Skeletal muscle satellite cell (primary cell): ENCODE data around the gene ABCC12.
"Not testable (repeated sequence)": the region's sequence is repeated elsewhere in the genome, so short reads cannot be mapped to it uniquely, and the experiment has no call there.

Experiments
- H3K27me3 ChIP-seq: 2 replicates; pipeline ENCODE4 v1.7.0; 2013; ENCODE audit warnings: low read length; ENCODE audit not compliant: control insufficient read depth, insufficient read depth
- H3K36me3 ChIP-seq: 2 replicates; pipeline ENCODE4 v1.7.0; 2013; ENCODE audit warnings: mild to moderate bottlenecking, control low read depth, low read length; ENCODE audit not compliant: insufficient read depth
- H3K4me1 ChIP-seq: 2 replicates; pipeline ENCODE4 v1.7.0; 2013; ENCODE audit warnings: low read length; ENCODE audit not compliant: control insufficient read depth, insufficient read depth
- H3K4me2 ChIP-seq: 2 replicates; pipeline ENCODE4 v1.7.0; 2013; ENCODE audit warnings: mild to moderate bottlenecking, low read length
- H3K4me3 ChIP-seq: 2 replicates; pipeline ENCODE4 v1.7.0; 2013; ENCODE audit warnings: low read length
- H3K9ac ChIP-seq: 2 replicates; pipeline ENCODE4 v1.7.0; 2013; ENCODE audit warnings: mild to moderate bottlenecking, low read depth, low read length, moderate library complexity
- H3K9me3 ChIP-seq: replicated peaks from 2 replicates; pipeline ENCODE4 v1.7.0; 2013; ENCODE audit warnings: mild to moderate bottlenecking, control low read depth, low read length

Gene ABCC12

GRCh38 chr16:48182979-48183537, 27.3 kb upstream of the ABCC12 start:
- H3K36me3 ChIP-seq: no peaks in the 10 kb centered on the region
- no peaks in the 10 kb centered on the region for H3K9me3 ChIP-seq
- no peak overlapping the region for H3K4me2 ChIP-seq

GRCh38 chr16:48181746-48182520, 26.1 kb upstream of the ABCC12 start:
- not testable (repeated sequence) for H3K4me3 ChIP-seq, H3K4me2 ChIP-seq, H3K9ac ChIP-seq, H3K9me3 ChIP-seq, H3K36me3 ChIP-seq, H3K4me1 ChIP-seq
- H3K27me3 ChIP-seq: peaks cover 29% of the 10 kb centered on the region

More at GRCh38 chr16:48182979-48183537, 27.3 kb upstream of the ABCC12 start:
- no peaks in the 10 kb centered on the region for H3K4me1 ChIP-seq
- no peak overlapping the region for H3K9ac ChIP-seq
- peaks cover 29% of the 10 kb centered on the region for H3K27me3 ChIP-seq
- no peak overlapping the region for H3K4me3 ChIP-seq

DNA sequence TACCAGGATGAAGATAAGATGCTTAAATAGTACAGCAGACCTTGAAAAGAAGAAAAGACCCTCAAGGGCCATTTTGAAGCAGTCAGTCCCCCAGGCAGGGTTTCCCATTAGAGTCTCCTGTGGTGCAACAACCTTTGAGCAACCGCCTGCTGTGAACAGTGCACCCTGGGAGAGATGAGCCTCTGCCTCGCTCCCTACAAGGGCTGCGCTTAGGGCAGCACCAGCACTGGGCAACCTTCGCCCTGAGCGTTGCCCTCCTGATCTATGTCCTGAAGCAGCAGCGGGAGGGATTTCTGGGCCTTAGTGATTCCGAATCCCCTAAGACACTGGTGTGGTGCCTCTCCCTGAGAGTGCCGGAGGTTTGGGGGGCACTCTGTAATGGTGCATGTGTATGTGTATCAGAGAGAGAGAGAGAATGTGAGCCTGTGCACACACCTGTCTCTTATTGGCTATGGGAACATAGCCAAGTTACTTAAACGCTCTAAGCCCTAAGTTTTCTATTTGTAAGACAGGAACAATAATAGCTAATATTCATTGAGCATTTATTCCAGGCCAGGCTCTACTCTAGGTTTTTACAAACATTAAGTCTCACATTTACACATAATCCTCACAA, 25.2 kb upstream of the ABCC12 start:
- no peaks in the 10 kb centered on the region for H3K9me3 ChIP-seq
- peaks cover 25% of the 10 kb centered on the region for H3K27me3 ChIP-seq
- no peak overlapping the region for H3K9ac ChIP-seq
- H3K36me3 ChIP-seq: no peaks in the 10 kb centered on the region
- H3K4me2 ChIP-seq: no peak overlapping the region
- no peak overlapping the region for H3K4me3 ChIP-seq
- H3K4me1 ChIP-seq: no peaks in the 10 kb centered on the region

- Histone ChIP-seq H3K9me3 (no peaks in the 10 kb centered on the region), H3K4me3 (no peak overlapping the region), H3K4me1 (no peaks in the 10 kb centered on the region), H3K4me2 (no peak overlapping the region), H3K27me3 (peaks cover 19% of the 10 kb centered on the region), H3K9ac (no peak overlapping the region), H3K36me3 (no peaks in the 10 kb centered on the region)
Measured at GRCh38 chr16:48176635-48177408, 21.0 kb upstream of the ABCC12 start.

DNA sequence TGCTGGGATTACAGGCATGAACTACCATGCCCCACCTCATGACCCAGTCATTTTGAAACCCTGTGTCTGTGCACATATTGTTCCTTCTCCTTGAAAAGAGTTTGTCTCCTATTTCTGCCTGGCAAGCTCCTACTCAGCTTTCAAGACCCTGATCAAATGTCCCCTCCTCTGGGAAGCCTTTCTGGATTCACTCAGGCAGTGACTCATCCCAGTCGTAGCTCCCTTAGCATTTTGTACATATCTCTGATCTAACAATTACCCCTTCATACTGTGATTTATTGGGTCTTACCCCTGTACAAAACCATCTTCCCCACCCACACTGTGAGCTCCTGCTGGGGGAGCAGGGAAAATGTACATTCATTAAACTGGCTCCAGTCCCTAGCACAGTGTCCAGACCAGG, 18.1 kb upstream of the ABCC12 start:
- H3K9me3 ChIP-seq: no peaks in the 10 kb centered on the region
- H3K27me3 ChIP-seq: peaks cover 17% of the 10 kb centered on the region
- H3K36me3 ChIP-seq: no peaks in the 10 kb centered on the region
- H3K4me3 ChIP-seq: no peak overlapping the region
- H3K9ac ChIP-seq: no peak overlapping the region
- no peaks in the 10 kb centered on the region for H3K4me1 ChIP-seq
- H3K4me2 ChIP-seq: no peak overlapping the region

DNA sequence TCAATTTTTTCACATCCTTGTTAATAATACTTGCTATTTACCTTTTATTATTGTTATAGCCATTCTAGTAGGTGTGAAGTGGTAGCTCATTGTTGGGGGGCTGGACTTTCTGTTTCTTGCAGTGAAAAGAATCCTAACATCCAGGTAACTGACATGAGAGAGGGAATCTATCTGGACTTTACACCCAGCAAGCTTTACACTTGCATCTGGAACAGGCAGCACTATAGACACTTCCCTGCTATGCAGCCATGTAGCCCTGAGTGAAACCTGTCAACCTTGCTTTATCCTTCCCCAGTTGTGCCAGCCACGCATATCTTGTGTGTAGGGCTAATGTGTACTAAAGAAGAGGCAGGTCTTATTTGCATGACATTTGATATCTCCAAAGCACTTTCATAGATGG, 16.9 kb upstream of the ABCC12 start:
- no peak overlapping the region for H3K9ac ChIP-seq
- H3K4me1 ChIP-seq: no peaks in the 10 kb centered on the region
- H3K36me3 ChIP-seq: no peaks in the 10 kb centered on the region

GRCh38 chr16:48169896-48170295, 14.1 kb upstream of the ABCC12 start:
- Histone ChIP-seq H3K4me3 (no peak overlapping the region), H3K9me3 (no peaks in the 10 kb centered on the region), H3K36me3 (no peaks in the 10 kb centered on the region), H3K9ac (no peak overlapping the region), H3K27me3 (peaks cover 6% of the 10 kb centered on the region), H3K4me2 (no peak overlapping the region), H3K4me1 (peaks cover 7% of the 10 kb centered on the region)

More for the DNA sequence above, 16.9 kb upstream of the ABCC12 start:
- Histone ChIP-seq H3K9me3 (no peaks in the 10 kb centered on the region), H3K4me2 (no peak overlapping the region), H3K27me3 (peaks cover 12% of the 10 kb centered on the region), H3K4me3 (no peak overlapping the region)

- Histone ChIP-seq H3K36me3 (no peaks in the 10 kb centered on the region), H3K4me1 (peaks cover 7% of the 10 kb centered on the region), H3K27me3 (peaks cover 6% of the 10 kb centered on the region), H3K9ac (no peak overlapping the region), H3K4me3 (no peak overlapping the region), H3K4me2 (no peak overlapping the region), H3K9me3 (no peaks in the 10 kb centered on the region)
Measured at GRCh38 chr16:48168075-48168474, 12.3 kb upstream of the ABCC12 start.

DNA sequence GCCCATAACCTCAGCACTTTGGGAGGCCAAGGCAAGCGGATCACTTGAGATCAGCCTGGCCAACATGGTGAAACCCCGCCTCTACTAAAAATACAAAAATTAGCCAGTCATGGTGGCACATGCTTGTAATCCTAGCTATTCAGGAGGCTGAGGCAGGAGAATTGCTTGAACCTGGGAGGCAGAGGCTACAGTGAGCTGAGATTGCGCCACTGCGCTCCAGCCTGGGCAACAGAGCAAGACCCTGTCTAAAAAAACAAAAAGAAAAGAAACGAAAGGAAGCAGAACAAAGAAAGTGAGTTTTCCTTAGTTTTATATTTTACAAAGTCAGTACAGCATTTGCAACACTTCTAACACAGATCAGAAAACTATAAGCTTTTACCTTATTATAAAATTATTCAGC, 10.8 kb upstream of the ABCC12 start:
- not testable (repeated sequence) for H3K27me3 ChIP-seq, H3K4me3 ChIP-seq, H3K9ac ChIP-seq, H3K36me3 ChIP-seq, H3K4me2 ChIP-seq, H3K9me3 ChIP-seq
- H3K4me1 ChIP-seq: peaks cover 11% of the 10 kb centered on the region

DNA sequence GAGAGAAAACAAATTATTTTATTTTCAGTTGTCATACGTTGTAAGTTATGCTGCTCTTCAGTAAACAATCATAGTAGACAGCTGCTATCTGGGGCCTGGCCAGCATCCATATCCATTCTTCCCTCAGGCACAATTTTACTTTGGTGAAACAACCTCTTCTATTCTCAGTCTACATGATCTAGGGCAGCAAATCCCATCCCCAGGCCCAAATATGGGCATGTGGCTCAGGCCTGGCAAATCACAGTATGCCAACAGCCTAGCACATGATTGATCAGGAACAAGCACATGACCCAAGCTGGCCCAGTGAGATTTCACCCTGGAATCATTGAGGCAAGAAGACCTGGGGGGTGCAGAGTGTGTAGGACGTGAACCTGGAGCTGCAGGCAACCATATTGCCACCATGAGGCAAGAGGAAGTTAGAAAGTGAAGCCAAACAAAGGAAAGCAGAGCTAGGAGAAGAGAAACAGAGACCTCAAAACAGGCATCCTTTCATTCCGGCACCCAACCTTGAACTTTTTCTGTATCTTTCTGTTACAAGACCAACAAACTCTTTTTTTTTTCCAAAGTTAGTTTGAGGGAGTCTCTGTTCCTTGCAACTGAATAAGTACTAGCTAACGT, 10.3 kb upstream of the ABCC12 start:
- Histone ChIP-seq H3K9ac (no peak overlapping the region), H3K4me3 (no peak overlapping the region), H3K9me3 (no peaks in the 10 kb centered on the region), H3K36me3 (no peaks in the 10 kb centered on the region), H3K4me2 (no peak overlapping the region), H3K4me1 (peaks cover 11% of the 10 kb centered on the region), H3K27me3 (no peaks in the 10 kb centered on the region)
